Activated CD8-positive, alpha-beta memory T cell treated with anti-CD3 and anti-CD28 coated beads, Interleukin-2, amount 50 U/mL, for 1 hour (primary cell): ENCODE results near the gene ARHGAP11A.

Experiments
- DNase-seq: peaks from one replicate; pipeline ENCODE4 v3.0.0-alpha.2; 2020; ENCODE audit errors: extremely low read depth

Gene ARHGAP11A

GRCh38 chr15:32688151-32688639 is 72.9 kb downstream of the ARHGAP11A start:
- DNase-seq: no peak
